ENCODE data around the gene MAML3. TPM values are rescaled to one million over a fixed set of nuclear protein-coding genes. Genes with fewer than 3 reads are reported as not detected.

MAML3 gene
- total RNA-seq, 1 donor from 2014 or later = 0.43 TPM

DNA sequence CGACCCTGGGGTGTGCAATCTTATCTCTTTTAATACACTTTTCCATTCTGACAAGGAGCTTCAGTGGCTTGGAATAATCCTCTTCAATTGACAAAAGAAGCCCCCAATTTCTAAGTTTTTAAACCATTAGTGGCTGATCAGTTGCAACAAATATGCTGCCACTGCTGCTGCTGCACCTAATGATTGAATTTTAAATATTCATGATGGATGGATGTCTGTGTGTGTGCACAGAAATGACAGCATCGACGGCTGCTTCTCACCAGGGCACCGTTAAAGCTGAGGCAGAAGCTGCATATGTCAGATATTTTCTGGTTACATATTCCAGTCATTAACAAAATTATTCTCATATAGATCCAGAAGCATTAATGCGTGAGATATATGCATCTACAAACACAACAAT, 306.0 kb downstream of the MAML3 start:
- DNase-seq (ENCODE audit: low read depth) = no peak

DNA sequence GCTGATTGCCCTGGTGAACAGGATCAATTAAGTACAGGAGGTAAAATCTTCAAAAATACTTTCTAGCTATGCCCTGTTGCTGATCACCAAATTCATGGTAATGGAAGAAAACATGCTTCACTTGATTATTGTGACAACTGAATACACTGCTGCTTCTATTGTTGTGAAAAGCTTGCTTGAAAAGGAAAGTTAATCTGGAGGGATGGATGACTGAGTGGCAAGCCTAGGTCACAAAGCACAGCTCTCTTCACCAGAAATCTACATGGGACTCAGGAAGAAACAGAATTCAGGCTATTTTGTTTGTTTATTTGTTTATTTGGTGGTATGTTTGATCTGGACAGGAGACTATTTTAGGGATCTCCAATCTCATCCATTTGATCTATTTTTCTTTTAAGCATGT, 306.4 kb downstream of the MAML3 start:
- no peak for DNase-seq (ENCODE audit: low read depth)

DNA sequence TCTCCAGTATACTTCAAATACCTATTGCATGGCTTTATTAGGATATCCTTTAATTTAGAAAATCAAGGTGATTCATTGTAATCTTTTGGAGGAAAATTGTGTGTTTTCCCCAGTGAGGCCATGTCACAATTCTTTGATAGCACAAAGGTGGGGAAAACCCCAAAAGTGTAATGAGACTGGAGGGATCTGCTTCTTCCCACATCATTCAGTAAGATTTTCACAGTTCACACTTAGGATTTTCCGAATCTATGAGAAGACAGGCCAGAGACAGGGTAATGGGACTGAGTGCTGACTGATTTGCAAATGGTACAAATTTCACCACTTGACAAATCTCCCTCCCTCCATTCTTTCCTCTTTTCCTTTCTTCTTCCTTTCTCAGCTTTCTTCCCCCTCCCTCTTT, 307.2 kb downstream of the MAML3 start:
- no peak for DNase-seq (ENCODE audit: low read depth)

DNA sequence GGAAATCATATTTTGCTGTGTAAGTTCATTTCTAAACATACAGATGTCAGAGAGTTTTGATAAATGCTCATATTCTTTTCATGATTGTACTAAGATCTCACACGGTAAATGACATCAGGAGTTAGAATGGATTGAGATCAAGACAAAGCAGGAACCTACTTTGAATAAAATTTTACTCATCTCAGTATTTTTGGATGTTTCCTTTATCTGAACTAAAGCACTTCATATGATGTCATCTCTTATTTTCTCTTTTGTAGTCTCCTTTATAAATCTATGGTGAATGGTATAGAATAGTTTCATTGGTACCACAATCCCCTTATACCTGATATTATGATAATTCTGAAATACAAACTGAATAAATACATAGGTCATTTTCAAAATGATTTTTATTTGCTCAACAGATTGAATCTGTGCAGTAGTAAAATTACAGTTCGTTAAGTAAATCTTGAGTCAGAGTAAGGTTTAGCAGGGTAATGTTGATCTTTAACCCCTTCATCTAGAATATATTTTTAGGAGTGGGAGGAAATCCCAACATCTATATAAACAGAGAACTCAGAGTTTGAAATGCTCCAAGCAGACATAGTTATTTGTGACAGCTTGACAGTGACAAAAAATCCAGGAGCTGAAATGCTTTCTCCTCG, 308.4 kb downstream of the MAML3 start:
- no peak for DNase-seq (ENCODE audit: low read depth)

DNA sequence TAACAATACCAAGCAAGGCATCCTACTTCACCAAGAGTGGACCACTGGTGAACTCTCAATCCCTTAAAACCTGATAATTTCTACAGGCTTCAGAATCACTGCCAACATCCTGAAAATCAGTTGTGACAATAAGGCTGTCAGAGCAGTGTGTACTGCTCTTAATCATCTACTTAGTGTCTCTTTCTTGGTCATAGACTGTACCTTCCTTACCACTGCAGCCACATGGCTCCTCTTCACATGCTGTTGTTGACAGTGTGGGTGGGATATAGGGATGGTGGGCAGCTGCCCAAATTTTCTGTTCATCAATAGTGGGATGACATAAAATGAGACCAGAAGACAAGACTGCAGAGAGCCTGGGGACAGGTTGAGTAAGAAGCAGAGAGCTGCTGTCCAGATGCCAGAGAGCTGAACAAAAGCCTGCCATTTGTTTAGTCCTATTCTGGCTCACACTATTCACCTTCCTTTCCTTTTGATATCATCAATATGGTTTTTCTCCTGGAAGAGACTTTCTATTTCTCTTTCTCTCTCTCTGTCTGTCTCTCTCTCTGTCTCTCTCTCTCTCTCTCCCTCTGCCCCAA, 309.4 kb downstream of the MAML3 start:
- no peak for DNase-seq (ENCODE audit: low read depth)

DNA sequence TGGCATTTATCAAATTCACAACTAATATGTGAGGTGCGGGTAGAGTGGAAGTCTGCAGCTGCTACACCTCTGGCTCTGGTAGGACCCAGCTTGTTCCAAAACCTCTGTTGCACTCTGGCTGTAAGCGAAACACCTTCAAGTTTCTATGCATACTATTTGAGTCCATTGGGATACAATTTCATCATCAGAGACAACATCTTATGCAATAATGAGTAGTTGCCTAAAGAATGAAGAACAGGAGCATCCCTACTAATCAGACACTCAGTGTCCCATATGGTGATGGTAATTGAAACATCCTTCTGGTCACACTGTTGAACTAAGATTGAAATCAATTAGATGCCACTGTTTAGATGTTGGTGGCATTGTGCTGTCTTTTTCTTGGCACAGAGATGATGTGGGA, 309.9 kb downstream of the MAML3 start:
- no peak for DNase-seq (ENCODE audit: low read depth)

DNA sequence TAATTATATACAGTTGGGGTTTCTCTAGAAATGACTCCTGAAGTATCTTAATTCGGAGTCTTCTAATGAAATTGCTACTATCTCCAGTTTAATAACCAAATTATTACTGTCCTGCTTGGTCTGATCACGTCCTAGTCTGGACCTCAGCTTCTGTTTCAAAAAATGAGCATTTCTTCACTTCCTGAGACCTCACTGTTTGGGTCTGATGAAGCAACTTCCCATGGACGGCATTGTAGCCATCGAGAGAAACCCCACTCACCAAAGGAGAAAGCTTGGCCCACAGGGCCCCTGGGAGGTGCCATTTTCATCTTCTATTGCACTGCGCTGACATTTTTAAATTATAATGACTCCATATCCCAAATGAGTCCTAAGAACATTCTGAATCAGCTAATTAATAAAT, 310.3 kb downstream of the MAML3 start:
- no peak for DNase-seq (ENCODE audit: low read depth)

DNA sequence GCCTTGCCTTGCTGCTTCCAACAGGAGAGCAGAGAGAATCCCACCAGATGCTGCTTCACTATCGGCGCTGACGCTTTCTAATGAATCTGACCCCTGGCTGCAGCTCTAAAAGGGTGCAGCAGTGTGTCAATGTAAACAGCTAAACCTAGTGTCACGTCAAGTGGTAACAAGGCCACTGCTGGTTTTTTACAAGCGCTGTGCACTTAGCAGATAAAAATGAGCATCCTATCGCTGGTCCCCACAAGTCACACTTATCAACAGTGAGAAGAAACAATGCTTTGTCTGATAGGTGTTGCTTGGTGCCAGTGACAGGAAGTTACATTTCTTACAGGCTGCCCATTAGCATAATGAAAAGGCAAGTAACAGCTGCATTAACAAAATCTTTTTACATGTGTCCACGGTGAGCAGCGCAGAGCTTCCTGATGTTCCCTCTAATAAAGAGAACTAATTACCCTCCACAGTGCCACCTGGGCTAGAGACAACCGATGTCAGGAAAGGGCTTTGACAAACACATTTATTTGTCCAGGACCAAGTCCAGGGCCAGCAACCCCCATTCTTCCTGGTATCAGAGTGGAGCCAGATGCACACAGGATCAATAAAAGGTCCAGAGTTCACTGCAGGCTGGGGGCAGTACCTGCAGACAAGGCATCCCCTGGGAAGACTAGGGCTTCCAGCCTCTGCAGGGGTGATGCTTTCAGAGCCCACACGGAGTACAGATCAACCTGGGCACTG, 312.4 kb downstream of the MAML3 start:
- DNase-seq (ENCODE audit: low read depth) = no peak

DNA sequence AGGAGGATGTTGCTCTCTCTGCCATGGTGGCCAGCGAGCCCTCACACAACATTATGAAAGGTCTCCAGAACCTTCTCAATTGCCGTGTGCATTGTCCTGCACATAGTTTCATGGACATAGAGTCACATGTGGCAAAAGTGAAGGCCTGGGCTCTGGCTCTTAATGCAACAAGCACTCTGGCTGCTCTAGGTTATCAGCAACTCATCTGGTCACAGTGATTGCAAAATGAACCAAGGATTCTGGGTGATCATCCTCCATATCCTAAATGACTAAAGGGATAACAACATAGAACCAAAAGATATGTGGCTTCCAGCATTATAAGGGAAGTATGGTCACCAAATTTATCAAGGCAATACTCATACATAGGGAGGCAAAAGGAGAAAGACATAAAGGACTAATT, 313.2 kb downstream of the MAML3 start:
- DNase-seq (ENCODE audit: low read depth) = no peak

DNA sequence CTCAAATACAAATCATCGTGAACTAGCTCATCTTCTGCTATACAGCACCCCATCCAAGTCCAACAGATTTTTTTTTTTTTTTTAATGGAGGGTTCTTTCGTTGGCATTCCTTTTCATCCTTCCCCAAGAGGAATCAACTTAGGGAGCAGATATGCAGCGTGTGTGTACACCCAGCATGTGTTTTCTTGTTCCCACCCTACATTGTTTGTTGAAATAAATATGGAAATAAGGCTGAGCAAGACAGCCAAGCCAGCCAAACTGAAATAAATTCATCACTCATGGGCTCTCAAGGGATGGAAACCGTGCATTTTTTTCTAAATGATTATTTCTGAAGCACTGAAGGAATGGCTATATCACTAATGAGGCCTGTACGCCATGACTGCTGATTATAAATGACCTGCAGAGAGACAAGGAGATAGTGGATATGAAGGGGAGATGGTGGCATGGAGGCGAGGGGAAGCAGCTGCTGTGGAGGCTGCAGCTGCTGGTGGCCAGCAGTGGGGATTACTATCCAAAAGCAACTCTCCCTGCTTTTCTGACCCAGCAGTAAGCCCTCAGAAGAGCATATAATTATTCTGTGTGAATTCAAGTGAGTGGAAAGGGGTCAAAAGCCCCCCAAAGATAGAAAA, 314.5 kb downstream of the MAML3 start:
- peak; percentile 55 for DNase-seq (ENCODE audit: low read depth)

DNA sequence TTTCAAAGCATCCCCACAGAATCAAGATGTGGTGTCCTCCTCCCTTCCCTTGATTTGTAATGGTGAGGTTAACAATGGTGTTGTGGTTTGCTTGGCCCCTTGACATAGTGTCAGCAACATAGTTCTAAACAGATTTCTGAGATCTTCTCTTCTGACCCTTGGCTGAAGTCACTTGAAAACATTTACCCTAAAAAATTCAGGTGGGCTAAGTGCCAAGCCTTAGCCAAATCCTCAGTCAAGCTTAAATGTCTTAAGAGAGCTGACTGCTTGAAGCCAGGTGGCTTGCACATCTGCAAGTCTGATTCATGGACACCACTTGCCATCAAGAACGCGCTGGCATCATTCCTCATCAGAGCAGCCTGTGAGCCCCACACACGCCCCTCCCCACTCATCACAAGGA, 315.2 kb downstream of the MAML3 start:
- DNase-seq (ENCODE audit: low read depth) = peak; percentile 23

DNA sequence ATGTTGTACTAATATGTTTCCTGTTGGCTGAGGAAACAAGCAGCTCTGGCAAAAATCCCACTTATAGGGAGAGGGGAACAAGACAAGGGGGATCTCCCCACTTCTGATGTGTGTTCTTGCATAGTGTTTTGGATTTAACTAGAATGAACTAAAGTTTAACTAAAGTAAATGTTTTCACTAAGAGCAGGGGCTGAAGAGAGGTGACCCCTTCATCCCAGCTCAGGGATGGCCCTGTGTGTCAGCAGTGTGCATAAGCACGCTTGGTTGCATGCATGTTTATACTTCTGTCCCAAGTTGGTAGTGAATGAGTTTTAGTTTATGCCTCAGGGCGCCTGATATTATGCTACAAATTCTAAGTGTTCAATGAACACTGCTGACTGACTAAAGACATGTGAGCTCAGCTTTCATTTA, 319.0 kb downstream of the MAML3 start:
- no peak for DNase-seq (ENCODE audit: low read depth)

DNA sequence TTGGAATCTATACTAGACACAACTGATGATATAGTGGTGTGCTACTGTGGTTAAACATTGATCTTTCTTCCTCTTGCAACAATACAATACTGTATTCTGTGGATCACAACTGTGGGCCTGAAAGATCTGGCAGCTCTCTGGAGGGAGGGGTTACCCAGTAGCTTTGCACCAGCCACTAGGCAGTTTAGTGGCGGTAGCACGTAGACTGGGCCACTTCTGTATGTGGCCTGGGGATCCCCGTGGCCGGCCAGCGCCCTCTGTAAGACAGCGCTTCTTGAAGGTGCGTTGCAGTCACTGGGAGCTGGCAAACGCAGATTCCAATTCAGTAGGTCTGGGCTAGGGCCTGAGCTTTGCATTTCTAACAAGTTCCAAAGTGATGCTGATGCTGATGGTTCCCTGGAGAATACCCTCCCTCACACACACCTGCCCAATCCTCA, 319.7 kb downstream of the MAML3 start:
- no peak for DNase-seq (ENCODE audit: low read depth)

DNA sequence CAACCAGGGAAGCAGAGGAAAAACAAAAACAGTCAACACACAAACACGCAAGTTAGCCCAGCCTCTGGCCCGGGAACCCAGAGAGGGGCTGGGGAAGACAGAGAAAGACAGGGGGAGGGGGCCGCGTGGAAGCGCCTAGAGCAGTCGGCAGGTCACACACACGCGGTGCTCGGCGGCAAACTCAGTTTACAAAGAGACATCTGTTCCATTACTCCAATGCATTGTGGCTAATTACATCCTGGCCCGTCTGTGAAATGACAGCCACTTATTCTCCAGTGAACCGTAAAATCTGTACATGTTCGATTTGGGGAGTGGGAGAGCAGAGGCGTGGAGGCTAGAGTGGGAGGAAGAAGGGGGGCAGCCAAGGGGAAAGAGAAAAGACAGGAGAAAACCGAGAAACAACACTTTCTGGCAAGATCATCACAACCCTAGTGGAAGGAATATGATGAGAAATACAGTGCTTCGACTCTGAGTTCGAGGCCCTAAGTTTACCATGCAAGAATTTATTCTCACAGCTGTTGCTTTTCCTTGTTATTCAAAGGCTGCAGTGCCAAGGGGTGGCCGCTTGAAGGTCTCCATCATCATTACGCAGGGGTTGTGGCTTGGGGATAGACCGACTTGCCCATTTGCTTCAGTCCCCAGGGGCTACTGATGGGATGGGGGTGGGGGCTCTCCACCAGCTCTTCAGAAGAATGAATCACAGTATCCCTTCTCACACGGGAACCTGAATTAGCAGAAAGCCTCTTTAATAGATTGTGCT, 320.7 kb downstream of the MAML3 start:
- DNase-seq (ENCODE audit: low read depth) = no peak

DNA sequence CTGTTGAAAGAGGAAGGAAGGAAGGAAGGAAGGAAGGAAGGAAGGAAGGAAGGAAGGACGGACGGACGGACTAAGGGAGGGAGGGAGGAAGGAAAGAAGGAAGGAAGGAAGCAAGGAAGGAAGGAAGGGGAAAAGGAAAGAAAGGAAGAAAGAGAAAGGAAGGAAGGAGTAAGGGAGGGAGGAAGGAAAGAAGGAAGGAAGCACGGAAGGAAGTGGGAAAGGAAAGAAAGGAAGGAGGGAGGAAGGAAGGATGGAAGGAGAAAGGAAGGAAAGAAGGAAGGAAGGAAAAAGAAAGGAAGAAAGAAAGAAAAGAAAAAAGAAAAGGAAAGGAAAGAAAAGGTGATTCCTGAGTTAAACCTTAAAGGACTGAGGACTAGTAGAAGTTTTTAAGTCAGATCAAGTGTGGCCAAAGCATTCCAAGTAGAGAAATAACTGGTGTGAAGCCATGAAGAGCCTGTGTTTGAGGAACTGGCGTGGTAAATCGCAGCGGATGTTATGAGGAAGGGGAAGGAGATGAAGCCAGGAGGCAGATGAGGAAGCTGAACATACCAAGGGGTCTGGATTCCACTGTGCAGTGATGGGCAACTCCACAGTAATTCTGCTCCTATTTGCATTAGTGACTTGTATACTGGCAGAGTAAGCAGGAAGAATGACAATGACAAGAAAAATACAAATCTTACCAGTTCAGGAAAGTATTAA, 324.9 kb downstream of the MAML3 start:
- DNase-seq (ENCODE audit: low read depth) = no peak

DNA sequence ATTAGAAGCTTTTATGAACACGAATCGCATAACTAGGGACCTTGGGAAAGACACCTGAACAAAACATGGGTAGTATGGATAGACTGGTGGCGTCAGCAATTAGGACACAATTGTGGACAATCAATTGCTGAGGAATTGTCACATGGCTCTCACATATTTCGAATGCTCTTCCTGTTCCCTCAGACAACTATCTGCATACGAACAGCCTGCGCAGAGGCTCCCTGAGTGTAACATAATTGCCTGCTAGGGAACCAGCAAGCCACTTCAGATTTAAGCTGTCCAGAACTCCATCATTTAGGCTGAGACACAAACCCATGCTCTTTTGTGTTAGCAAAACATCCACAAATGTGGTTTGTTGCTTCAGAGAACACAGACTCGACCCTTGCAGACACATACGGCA, 327.6 kb downstream of the MAML3 start:
- DNase-seq (ENCODE audit: low read depth) = no peak

DNA sequence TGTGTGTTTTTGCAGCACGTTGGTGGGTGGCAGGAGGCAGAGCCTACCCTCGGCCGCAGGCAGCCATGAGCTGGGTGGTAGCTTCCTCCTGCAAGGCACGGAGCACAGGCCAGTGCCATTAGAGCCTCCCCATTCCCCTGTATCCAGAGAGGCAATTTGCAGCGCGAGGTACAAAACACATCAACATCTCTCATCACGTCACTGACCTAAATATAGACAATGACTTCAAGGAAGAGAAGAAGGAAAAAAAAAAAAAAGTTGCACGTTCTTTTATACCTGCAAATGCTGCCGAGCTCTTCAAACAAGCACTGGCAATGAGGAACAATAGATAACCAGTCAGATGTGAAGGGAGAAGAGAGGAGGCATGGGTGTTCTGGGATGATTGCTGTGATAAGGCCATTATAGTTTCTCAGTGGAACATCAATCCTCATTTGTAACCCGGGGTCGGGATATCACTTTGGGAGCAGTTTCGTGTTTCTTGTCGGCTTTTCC, 328.4 kb downstream of the MAML3 start:
- DNase-seq (ENCODE audit: low read depth) = no peak

DNA sequence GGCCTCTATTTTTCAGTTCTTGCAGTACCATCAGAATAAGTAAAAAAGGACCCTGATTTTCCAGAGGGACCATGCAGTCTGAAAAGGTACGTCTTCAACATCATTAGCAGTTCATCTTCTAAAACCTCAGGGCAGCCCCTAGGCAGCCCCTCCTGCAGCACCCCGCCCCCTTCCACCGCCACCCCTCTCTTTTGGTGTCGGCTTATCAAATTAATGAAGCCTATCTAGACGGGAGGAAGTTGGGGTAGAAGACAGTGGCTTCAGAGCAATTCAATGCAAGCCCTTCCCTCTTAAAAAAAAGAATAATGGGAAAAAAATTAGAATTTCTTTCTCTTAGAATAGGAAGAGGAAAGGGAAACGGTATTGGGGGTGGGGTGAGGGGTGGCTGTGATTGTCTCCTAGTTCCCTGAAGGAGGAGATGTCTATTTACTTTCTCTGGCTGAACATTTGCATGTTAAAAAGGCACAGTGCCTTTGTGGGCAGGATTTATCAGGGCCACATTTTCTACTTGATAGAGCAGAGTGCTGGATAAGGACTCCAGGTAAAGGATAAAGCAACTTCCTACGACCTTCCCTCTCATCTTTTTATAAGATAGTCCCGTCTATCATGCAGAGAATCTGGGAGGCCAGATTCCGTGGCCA, 329.0 kb downstream of the MAML3 start:
- no peak for DNase-seq (ENCODE audit: low read depth)

DNA sequence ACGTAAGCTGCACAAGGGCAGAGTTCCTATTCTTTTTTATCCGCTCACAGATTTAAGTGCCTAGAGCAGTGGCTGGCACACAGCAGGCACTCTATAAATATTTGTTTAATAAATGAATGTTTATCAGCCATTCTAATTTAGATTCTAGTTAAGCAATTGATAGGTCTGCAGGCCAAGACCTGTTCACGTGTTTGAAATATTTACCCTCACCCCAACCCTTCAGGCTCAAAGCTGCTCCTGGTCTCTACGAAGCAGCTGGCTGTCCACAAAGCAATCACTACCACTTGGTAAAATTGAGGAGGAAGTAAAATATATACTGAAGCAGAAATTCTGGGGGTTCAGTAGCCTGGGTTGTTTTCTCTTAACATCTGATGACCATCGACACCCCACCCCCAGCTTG, 330.2 kb downstream of the MAML3 start:
- DNase-seq (ENCODE audit: low read depth) = no peak

DNA sequence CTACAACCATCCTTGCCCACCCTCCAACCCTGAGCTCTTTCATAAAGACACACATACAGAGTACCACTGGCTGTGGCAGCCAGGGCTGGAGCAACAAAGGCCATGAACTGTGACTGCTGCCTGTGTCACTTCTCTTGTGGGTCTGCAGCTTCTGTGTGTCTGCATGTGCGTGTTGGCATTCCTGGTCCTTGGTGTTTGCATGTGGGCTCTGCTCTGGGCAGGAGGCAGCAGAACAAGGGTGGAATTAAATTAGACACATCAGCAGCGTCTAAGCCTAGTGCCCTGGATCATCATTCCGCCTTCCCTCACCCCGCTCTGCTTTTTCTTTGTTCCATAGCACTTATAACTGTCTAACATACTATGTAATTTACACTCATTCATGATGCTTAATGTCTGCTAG, 330.6 kb downstream of the MAML3 start:
- DNase-seq (ENCODE audit: low read depth) = no peak
